ENCODE data around the gene RFC4.

GRCh38 chr3:186782542-186783057, 23.7 kb downstream of the RFC4 start:
- no peak for TF ChIP-seq POLR2A (IDR thresholded peaks at IDR 0.05)
- no peak for TF ChIP-seq EP300 (IDR thresholded peaks at IDR 0.05)
